LHCN-M2 (cell line): ENCODE data around the gene DDX21. TPM values are rescaled to one million over a fixed set of nuclear protein-coding genes. Genes with fewer than 3 reads are reported as not detected.
"Not testable (repeated sequence)": the region's sequence is repeated elsewhere in the genome, so short reads cannot be mapped to it uniquely, and the experiment has no call there.

ENCODE experiments used
- DNase-seq: peaks from one replicate; pipeline ENCODE4 v3.0.0-alpha.2; 2012; ENCODE audit warnings: low read depth
- total RNA-seq: library from RNA; depleted of rRNA; stranded (reverse); fragments of >200 nt; gene quantifications from 2 replicates; pipeline ENCODE4 v1.2.3, GENCODE V29; 2014; rRNA removed

Gene DDX21
- total RNA-seq, 1 experiment from 2014 or later = 96.7 TPM

DNA sequence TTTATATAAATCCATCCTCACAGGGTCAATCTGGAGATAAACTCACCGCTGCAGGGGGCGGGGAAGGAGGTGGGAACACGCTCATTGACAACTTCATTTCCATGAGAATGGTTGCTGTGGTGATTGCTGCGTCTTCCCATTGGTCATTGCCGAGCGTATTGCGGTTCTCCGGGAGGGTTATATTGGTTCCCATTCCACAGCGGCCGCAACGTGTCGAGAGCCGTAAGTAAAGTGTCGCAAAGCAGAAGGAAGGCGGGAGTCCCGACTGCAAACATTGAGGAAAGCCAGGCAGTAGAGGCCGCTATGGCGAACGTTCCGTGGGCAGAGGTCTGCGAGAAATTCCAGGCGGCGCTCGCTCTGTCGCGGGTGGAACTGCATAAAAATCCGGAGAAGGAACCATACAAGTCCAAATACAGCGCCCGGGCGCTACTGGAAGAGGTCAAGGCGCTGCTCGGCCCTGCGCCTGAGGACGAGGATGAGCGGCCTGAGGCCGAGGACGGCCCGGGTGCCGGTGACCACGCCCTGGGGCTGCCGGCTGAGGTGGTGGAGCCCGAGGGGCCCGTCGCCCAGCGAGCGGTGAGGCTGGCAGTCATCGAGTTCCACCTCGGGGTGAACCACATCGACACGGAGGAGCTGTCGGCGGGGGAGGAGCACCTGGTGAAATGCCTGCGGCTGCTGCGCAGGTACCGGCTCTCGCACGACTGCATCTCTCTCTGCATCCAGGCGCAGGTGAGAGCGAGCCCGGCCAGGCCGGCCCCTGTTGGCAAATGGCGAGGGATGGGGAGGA, 32.8 kb downstream of the DDX21 start, which contains the start of gene KIFBP:
TSS of gene KIFBP (plus strand) at position 274 of the 787 bp plus-strand sequence. CDS start at position 304, 30 bp downstream.
- peak; percentile 97 for DNase-seq

DNA sequence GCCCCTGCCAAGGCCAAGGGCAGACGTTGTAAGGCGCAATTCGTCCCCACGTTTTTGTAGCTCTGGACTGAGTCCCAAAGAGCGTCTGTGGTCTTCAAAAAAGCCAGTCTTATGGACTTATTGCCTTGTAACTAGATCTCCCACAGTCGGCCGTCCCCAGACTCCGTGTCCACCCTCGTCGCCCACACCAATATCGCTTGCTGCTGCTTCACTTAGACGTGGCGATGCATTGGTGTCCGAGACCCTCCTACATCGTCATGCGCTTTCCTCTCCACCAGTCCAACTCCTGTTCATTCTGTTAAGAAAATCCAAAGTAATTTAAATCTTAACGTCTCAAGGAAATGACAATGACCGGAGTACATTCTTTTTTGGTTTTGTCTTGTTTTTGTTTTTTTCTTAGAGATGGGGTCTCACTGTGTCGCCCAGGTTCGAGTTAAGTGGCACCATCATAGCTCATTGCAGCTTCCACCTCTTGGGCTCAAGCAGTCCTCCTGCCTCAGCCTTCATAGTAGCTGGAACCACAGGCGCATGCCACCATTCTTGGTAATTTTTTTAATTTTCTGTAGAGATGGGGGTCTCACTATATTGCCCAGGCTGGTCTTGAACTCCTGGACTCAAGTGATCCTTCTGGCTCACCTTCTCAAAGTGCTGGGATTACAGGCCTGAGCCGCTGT, 33.5 kb downstream of the DDX21 start:
- DNase-seq = peak; percentile 10

GRCh38 chr10:68992636-68993440, 36.9 kb downstream of the DDX21 start:
- DNase-seq = peak; percentile 78

GRCh38 chr10:68997211-68997610, 41.2 kb downstream of the DDX21 start:
- no peak for DNase-seq

- DNase-seq = peak; percentile 62
Measured at GRCh38 chr10:69004821-69005220, 48.9 kb downstream of the DDX21 start.

DNA sequence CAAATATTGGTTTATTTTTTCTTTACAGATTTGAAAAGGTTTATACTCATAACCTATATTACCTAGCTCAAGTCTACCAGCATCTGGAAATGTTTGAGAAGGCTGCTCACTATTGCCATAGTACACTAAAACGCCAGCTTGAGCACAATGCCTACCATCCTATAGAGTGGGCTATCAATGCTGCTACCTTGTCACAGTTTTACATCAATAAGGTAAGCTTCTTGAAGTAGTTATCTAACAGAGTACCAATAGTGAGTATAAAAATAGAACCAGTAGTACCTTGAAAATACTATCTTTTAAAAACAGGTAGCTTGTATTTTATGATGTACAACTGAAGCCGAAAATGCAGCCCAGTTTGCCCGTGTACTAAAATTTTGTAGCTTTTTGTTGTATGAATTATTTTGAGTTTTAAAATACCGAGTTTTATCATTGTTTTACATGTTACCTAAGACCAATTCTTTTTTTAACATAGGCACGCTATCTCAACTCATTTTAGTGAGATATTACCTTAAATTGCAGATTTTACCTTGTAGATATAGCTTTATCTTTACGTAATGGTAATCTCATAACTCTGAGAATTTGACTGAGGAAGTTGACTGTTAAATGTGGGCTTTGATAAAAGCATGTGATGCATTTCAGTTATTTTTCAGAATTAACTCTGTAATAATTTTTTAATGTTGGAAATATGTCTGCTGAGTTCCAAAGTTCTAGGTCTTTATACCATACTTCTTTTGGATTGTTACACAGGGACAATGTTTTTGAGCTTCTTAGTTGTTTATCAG, 49.9 kb downstream of the DDX21 start:
- no peak for DNase-seq

DNA sequence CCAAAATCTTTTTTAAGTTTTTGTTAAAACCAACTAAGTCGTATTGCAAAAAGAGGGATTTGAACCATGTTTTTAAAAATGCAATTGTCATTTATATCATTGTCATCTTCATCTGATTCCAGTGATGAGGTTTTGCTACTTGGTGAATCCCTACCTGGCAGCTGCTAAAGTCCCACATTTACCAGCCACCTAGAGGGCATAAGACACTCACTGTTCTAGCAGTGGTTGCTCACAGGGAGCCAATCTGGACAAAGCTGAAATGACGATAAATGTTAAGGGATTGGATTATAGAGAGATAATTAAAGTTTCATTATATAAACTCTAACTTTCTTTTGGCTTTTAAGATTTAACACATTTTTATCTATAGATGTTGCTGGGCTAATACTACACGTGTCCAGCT, 51.3 kb downstream of the DDX21 start:
- DNase-seq = no peak

DNA sequence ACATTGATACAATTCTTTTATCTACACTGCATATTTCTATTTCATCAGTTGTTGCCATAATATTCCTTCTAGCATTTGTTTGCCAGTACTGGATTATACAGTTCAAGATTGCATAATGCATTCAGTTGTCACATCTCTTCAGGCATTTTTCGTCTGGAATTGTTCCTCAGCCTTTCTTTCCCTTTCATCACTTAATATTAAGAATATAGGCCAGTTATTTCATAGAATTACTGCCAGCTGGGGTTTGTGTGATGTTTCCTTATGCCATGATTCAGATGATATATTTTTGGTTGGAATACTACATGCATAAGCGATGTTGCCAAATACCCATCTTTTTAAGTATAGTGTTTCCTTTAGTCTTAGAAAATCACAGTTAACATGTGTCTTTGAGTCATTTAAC, 53.4 kb downstream of the DDX21 start:
- DNase-seq = peak; percentile 14

DNA sequence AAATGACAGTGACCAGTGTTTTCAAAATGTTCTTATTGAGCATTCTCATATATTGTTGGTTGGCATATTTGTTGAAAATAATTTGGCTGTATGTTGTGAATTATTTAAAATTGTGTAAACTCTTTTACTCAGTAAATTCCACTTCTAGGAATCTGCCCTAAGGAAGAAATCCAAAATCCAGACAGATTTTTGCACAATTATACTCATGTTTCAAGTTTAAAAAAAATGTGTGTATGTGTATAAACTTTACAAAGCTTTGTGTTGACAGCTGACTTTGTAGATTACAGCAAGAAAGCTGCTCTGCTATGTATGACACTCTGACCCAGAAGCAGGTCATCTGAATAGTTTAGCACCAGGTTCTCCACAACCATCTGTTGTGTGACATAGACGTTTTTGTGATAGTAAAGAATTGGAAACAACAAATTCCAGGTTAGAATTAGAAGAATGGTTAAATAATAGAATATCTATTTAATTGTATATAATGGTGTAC, 54.2 kb downstream of the DDX21 start:
- DNase-seq = no peak

- DNase-seq = not testable (repeated sequence)
Measured at GRCh38 chr10:69012778-69013177, 56.8 kb downstream of the DDX21 start.

DNA sequence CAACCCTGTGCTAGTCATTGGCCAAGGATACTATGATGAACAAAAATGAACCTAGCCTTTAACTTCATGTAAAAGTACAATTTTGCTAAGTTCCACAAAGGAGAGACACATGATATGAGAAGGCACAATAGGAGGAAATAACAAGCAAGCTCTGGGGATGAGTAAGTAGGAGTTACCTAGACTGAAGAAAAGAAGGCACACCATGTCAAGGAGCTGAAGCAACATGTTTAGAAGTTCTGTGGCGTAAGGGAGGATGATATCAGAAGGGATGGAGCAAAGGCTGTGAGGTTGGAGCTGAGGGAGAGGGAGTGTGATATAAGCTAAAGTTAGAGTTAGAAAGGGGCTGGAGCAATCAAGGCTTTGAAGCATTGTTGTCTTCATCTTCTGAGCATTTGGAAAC, 58.2 kb downstream of the DDX21 start:
- no peak for DNase-seq

GRCh38 chr10:69018613-69019012, 62.6 kb downstream of the DDX21 start:
- DNase-seq = no peak

GRCh38 chr10:69022611-69023010, 66.6 kb downstream of the DDX21 start:
- DNase-seq = no peak

DNA sequence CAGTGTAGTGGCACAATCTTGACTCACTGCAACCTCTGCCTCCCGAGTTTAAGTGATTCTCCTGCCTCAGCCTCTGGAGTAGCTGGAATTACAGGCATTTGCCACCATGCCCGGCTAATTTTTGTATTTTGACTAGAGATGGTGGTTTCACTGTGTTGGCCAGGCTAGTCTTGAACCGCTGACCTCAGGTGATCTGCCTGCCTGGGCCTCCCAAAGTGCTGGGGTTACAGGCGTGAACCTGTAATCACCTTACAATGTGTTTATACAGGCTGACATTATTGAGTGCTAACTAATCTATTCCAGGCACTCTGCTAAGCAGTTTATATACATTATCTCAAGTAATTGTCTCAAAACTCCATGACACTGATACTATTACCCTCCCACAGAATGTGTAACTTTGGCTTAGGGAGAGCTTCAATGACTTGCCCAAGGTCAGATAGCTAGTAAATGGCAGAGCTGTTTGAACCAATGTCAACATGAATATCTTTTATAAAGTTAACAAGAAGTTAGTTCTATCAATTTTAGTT, 69.5 kb downstream of the DDX21 start:
- no peak for DNase-seq

GRCh38 chr10:69033256-69033655, 77.3 kb downstream of the DDX21 start:
- no peak for DNase-seq

Other genes with a start within 250 kb of the DDX21 start
- gene CCAR1, start 234.9 kb upstream of the DDX21 start, total RNA-seq = 47.3 and 60.3 TPM in 2 replicates
- gene STOX1, start 128.6 kb upstream of the DDX21 start, total RNA-seq = 0.57 and 0.58 TPM in 2 replicates
- 58.5 and 66.2 TPM in 2 replicates for gene DDX50, start 54.9 kb upstream of the DDX21 start, total RNA-seq
- 63.4 and 65.1 TPM in 2 replicates for gene KIFBP, start 32.6 kb downstream of the DDX21 start, total RNA-seq
- gene SRGN, start 131.9 kb downstream of the DDX21 start, total RNA-seq = 409 and 438 TPM in 2 replicates
- gene VPS26A, start 168.0 kb downstream of the DDX21 start, total RNA-seq = 31.2 and 54.3 TPM in 2 replicates
- 24.9 and 26.0 TPM in 2 replicates for gene SUPV3L1, start 224.1 kb downstream of the DDX21 start, total RNA-seq